Activated CD4-positive, alpha-beta T cell treated with anti-CD3 and anti-CD28 coated beads, Interleukin-10, Interleukin-2, amounts not matched to agents 100 ng/mL and 50 ng/mL, durations not matched to agents 16 hours and 8 hours (primary cell): ENCODE results near the gene CREBBP.

Experiments used
- DNase-seq: peaks from one replicate; pipeline ENCODE4 v3.0.0-alpha.2; 2020

CREBBP gene

DNA sequence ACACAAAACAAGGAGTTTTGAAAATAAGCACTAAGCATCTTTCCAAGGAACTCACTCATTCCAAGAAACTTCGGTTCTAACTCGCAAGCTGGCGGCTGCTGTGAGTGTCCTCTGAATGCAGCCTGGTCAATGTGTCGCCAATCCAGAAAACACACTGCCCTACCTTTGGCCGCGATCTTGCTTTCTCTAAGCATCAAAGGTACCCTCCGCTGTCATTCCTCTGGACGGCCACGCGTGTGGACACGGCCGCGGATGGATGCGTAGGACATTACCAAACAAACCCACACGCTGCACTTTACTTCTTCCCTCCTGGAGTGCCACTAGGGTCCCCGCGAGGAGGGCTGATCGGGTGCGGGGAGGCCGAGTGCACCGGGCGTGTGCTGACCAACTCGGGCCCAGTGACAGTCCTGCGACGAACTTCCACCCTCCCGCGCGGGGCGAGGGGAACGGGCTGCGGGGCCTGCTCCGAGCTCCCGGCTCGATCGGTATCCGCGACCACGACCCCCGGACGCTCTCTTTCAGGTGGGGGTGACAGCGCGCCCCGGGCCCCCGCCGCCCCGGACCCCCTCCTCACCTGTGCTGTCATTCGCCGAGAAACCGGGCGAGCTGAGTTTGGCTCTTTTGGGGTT lies 1.1 kb downstream of the CREBBP start:
- DNase-seq, result no peak

DNA sequence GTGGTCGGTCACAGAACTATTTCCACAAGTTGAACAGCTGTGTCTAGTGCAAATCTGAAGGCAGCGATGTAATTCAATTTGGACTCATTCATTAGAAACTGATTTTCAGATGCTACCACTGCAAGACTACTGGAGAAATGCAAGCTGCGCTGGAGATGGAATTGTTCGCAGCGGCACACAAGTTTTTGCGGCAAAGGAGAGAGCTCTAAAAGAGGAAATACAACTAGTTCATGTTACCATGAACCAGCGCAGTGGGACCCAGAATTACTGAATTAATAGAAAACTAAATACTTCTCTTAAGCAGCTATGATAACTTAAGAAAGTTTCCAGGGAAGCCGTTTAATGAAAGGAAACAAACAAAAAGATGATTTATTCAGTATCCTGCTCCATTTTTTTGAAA lies 1.9 kb downstream of the CREBBP start:
- DNase-seq, result no peak

DNA sequence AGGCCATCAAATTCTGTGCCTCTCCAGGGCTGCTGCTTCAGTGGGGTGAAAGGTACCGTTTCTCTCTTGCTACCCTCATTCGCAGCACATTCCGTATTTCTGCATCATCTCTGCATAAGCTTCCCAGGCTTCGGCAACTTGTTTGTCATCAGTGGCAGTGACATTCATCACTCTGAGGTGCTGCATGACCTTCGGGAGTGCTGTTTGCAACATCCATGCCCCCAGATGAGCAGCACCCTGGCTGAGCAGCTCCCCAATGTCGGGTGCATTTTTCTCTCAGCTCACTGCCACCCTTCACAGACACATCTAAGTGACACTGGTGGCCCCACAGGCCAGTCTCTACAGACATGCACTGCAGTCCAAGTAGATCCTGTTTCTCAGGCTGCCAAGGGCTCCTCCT lies 3.8 kb downstream of the CREBBP start:
- DNase-seq, result no peak

DNA sequence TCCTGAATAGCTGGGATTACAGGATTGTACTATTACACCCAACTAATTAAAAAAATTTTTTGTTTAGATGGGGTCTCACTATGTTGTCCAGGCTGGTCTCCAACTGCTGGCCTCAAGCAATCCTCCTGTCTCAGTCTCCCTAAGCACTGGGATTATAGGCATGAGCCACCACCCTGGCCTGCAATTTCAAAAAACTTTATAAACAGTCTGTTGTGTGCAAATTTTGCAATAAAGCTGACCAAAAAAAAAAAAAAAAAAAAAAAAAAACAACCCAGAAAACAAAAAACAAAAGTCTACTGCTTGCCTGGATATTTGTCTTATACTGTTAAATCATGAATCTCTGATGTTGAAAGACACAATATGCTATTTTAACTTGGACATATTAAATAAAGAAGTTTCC lies 4.4 kb downstream of the CREBBP start:
- DNase-seq, result no peak

DNA sequence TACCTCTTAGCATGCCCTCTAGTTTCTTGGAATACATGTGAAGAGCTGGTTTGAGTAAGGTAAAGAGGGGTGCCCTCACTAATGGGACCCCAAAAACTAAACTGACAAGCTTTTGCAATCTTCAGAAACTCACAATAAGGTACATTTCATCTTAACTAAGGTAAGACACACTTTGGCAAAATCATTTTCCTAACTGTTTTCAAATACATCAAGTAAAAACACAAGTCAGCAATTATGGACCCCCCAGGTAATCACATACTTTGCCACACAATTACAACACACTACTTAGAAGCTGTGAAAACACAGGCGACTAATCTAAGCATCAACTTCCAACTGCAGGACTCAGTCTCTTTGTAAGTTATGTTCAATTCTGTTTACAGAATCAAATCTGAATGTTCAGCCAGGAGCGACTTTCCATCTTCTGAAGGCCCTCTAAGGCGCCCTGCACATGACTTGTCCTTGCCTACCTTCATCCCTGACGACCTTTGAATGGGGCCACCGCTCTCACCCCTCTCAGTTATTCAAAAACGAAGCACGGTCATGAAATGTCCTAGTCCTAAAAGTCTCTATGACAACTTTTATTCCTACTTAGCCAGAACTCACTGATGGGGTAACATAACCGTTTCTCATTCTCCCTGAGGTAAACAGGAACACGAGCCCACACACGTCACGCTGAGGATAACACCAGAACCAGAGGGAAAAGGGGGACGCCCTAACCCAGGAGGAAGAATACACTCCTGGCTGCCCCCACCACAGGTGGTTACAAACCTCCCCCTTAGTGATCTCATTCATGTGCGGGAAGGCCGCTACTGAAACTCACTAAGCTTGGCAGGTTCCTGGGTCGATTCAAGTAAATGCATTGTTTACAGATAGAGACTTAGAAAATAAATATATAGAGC lies 5.5 kb downstream of the CREBBP start:
- no peak for DNase-seq

DNA sequence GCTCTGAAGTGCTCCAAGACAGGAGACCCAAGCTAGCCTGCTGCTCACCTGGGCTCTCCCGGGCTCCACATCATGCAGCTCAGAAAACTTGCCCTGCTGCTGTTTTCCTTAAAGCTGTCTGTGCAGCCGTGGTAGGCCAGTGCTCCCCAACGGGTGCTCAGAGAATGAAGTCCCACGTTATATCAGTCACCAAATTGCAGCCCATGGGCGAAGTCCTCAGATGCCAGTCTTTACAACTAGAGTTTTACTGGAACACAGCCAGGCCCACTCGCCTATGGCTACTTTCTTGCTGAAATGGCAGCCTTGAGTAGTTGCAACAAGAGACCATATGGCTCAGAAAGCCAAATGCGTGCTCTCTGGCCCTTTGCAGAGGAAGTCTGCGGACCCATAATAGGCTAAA lies 6.3 kb downstream of the CREBBP start:
- no peak for DNase-seq

DNA sequence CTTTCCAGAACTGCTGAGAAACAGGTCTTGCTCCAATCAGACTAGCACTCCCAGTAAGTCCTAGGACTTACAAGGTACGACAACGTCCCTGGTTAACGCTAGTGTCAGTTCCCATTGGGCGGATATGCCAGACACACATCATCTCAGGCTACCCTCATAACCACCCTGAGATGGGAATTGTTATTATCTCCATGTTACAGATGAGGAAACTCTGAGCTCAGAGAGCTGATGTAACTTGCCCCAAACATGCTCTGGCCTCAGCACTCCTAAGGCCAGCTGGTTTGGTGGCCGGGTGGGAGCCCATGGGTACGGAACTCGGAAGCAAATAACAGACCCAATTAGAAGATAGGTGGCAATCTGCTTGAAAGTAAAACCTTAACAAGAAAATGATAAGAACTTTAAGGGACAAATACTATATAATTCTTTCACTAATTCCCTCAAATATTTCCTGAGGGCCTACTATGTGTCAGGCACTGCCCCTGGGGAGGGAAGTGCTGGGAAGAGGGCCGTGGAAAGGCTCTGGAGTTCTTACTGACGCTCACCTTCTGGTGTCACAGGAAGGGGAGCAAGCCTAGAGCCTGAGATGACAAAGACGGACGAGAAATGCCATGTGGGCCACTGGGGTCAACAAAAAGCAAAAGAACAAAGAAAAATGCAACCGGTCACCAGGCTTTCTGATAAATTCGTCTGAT lies 6.9 kb downstream of the CREBBP start:
- no peak for DNase-seq

DNA sequence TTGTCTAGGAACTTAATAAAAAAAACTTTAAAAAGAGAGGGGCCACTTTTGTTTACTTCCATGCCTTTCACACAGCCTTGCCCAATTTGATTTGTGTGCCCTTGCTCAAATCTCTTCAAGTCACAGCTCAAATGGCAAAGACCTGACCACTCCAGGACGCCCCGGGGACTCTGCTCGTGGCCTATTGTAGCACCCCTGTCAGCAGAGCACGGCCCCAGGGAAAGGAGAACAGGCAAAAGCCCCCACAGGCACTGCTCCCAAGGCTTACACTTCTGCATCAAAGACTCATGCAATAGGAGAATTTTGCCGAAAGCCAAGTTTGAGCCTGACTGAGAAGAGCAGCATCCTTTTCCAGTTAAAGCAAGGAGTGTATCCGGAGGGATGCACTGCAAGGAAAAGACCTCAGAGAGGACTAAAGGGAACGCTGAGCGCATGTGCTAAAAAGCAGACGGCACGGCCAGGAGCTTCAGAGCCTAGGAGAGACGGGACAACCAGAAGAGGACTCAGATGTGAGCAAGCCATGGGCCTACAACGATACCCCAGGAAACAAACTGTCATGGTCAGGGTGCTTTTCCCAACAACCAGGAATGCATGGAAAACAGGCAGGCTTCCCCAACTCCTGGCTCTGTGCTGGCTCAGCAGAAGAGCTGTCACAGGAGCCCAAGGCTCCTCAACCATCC lies 8.2 kb downstream of the CREBBP start:
- DNase-seq, result no peak

DNA sequence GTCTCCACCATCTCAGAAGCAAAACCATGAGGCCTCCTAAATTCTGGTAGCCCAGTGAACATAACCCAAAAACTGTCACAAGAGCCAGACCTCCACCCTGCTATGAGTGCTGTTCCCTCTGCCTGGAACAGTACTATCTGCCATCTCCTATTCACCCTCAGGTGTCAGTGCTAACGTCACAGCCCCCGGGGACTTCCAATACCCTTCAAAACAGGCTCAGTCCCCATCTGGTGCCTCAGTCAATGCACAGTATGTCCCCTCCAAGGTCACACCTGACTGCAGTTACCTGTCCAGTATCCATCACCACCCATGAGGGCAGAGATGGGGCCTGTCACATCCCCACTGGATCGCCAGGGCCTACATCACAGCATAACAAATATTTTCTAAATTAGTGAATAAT lies 11.5 kb downstream of the CREBBP start:
- no peak for DNase-seq

DNA sequence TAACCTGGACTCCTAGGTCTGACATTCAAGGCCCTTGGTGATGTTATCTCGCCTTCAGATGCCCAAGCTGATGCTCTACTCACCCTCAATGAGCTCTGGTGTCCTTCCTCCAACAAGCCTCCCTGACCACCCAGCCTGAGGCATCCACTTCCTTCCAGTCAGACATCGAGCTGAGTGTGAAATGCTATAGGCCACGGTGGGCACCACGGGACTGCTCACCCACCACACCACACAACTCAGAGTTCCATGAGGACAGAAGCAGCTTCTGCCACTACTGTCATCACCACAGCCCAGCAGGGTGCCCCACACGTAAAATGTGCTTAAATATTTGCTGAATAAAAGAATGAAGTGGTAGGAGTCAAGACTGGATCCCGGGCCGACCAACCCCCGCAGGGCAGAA lies 12.0 kb downstream of the CREBBP start:
- DNase-seq, result no peak

DNA sequence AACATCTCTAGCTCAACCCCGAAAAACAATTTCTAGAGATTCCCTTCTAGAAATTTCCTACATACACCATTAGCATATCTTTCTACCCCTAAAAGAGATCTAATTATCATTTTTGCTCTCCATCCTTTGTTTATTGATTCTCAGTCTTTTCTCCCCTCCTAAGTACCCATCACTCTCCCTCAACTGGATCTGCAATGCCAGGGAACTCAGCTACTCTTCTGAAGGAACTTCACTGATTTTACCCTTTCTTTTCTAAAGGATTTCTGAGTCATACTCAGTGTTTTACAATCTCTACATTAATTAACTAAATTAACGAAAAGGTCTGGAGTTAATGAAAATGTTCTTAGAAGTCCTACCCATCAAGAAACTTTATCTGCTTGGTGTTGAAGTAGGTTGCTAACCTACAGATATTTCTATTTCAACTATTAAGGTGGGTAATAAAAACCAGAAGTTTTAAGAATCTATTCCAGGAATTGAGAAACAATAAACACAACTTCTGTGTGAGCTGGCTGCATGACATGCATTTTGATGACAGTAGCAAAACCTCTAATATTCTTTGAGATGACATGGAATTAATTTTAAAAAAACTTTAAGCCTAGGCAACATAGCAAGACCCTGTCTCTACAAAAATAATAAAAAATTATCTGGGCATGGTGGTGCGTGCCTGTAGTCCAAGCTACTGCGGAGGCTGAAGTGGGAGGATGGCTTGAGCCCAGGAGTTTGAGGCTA lies 13.6 kb downstream of the CREBBP start:
- DNase-seq, result no peak

DNA sequence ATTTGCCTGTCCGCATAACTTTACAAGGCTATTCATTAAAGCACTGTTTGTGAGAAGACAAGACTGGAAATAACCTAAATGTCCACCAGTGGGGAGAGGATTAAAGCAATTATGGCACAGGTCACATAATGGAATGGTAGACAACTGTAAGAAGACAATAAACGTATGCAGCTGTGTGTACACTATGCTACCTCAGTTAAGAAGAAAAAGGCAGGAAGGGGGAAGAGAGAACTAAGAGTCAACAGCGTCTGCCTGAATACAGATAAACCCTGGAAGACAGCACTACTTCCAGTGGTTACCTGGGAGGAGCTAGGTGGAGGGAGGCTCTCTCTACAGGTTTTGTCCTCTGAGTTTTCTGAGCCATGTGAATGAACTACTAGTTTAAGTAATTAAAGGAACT lies 15.3 kb downstream of the CREBBP start:
- no peak for DNase-seq

DNA sequence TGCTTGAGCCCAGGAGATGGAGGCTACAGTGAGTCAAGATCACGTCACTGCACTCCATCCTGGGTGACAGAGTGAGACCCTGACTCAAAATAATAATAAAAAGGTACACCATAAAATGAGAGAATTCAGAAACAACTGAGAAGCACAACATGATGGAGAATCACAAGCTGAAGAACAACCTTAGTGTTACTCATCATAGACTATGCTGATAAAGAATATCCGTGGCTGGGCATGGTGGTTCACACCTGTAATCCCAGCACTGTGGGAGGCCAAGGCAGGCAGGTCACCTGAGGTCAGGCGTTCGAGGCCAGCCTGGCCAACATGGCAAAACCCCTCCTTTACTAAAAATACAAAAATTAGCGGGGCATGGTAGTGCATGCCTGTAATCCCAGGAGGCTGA lies 16.0 kb downstream of the CREBBP start:
- no peak for DNase-seq

DNA sequence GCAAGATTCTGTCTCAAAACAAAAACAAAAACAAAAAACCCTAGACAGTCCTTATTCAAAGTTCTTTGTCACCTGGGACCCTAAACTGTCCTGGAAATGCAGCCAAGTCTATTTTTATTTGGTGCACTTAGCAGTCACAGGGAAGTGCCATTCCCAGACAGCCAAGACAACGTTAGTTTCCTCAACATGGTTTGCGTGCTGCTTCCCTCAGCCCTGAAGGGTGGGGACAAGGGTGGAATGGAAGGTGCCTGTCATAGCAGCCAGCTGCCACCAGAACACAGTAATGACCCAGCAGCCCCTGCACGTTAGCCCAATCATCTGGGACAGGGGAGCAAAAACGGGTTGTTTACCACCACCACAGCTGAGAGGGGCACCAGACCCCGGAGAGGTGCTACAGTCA lies 16.9 kb downstream of the CREBBP start:
- no peak for DNase-seq

DNA sequence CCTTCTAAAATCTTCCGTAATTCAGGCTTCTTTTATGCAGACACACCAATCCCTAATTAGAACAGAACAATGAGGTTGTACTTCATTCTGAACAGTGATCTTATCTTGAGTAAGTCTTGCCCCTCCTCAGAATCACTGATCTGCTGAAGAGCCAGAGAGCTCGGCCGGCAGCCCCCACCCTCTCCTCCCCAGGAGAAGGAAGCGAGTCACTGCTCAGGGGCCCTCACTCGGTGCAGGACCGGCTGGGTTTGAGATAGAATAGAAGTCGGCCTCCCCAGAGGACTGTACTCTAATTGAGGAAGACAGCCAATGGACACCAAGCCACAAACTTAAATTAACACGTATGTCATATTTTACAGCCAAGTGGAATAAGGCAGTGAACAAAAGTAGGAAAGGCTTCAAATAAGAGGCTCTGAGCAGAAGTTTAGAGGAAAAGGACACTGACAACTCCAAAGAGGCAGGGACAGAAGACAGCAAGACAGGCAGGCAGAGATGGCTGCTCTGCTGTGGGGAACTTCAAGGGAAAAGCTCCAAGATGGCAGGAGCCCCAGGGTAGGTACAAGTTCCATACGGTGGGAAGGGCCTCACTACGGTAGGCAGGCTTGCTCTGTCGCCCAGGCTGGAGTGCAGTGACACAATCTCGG lies 18.6 kb downstream of the CREBBP start:
- DNase-seq, result no peak

DNA sequence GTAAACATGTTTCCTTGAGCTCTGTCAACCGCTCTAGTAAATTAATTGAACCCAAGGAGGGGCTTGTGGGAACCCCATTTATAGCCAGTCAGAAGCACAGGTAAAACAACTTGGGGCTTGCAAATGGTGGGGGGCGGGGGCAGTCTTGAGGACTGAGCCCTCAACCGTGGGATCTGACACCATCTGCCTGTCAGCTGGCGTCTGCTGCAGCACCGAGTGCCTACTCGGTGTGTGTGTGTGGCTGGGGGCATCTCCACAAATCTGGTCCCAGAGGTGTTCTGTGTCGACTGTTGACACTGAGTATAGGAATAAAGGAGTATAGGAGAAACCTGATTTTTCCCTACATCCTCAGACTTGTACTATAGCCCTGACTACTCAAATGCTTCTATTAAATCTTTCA lies 20.6 kb downstream of the CREBBP start:
- no peak for DNase-seq

DNA sequence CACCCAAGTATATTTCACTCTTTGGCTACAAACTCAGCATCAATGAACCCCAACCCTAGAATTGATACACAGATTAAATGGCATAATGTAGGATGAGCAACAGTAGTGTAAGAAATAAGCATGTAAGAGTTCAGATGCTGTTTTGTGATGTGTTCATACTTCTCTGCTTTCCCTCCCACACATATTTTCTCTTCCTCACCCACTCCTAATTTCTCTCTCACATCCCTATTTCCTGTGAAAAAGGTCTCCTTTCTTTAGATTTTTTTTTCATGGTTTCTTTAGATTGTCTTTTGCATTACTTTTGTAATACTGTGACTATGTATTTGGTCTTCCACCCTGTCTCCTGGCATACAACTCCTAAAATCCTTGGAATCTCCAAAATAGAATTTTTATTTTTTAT lies 21.7 kb downstream of the CREBBP start:
- DNase-seq, result no peak

DNA sequence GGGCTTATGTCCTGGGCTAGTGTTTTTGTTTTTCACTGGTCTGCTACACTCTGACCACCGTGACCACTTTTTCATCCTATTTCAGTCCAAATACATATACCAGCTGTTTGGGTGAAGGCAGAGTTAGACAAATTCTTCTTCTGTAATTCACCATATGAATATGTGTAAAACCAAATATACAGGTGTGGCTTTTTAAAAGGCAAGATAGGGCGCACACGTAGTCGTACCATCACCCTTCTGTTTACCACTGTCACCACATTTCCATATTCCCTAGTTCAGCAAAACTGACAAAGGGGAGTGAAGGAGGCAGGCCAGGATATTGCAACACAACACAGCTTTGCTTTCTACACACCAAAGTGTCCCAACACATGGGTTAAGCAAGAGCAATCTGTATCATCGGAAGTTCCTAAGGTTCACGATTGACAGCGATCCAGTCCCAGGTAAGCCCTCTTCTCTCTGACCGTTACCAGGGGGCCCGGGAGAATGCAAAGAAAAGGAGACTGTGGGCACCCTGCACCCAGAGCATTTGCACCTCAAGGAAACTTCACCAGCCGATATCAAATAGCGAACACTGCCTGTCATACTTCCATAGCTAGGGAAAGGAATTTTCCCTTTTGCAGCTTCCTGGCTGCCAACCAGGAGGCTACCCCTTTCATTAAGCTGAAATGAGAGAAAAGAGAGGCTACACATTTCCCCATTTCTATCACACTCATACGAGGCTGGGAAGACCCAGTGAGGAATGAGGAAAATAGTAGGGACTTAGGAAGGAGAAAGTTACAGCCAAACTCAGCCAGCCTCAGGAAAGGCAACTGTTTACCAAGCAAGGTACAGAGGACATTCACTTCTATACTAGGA lies 23.1 kb downstream of the CREBBP start:
- DNase-seq, result peak; percentile 59

DNA sequence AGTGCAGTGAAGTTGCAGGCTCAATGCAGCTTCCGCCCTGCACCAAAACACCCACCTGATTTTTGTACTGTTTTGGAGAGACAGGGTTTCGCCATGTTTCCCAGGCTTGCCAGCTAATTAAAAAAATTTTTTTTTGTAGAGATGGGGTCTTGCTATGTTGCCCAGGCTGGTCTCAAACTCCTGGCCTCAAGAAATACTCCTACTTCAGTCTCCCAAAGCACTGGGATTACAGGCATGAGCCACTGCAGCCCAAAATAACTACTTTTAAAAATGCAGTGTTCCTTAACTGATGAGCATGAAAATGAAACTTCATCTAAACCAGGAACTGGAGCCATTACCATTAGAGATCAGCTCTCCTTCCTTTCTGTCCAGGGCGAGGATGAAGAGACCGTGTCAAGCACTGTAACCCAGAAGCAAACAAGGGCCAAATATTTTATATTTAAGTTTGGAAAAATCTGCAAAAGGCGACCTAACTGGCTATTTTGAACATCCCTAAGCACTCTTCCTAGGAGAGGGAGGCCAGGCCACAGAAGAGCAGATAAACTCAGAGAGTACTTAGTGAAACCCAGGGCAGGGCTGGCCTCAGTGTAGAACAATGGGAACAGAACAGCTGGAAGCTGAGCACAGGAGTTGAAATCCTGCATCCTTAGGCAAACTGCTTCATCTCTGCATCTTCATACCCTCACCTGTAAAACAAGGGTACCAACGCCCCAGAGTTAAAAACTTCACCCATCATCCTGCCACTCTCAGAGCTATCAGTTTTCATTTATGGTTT lies 24.0 kb downstream of the CREBBP start:
- DNase-seq, result no peak

DNA sequence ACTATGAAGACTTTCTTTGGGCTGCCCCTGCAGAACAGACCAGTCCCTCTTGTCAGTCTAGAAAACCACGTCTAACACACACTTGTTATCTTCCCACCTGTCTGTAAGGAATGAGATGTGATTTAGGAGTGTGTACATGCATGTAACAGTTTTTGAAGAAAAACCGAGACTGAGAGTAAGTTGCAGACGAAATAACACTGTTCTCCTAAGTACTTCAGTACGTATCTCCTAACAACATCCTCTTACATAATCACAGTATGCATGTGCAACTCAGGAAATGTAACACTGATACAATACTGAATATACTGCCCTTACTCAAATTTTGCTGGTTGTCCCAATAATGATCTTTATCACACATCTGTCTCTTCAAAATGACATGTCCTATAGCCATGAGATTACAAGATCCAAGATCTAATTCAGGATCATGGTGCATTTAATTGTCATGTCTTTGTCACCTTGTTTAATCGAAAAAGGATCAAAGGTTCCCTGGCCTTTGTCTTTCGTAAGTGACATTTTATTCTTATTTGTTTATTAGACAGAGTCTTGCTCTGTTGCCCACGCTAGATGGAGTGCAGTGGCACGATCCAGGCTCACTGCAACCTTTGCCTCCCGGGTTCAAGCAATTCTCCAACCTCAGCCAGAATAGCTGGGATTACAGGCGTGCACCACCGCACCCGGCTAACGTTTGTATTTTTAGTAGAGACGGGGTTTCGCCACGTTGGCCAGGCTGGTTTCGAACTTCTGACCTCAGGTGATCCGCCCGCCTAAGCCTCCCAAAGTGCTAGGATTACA lies 25.6 kb downstream of the CREBBP start:
- DNase-seq, result no peak
